ENCODE measurements around the gene GUCY1A2.

DNA sequence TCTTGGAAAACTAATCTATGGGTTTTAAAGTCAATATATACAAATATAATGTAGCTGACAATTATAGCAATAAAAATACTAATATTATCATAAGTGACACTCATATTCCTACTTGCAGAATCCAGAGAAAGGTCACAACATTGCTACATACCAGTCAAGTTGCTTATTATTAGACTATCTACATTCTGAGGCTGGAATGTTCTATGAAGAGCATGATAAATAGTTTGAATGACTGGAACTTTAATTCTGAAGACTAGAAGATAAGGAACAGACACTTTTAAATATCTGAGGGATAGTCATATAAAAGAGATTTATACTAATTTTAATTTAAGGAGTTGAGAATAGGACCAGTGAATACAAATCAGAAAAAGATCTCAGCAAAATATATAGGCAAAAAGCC, 146.0 kb downstream of the GUCY1A2 start:
- TF ChIP-seq CTCF (conservative IDR thresholded peaks at IDR 0.05) (no peak), ZFX (IDR thresholded peaks at IDR 0.05) (no peak)
